Endodermal cell (in vitro differentiated cells): ENCODE data around the gene MPC1L. TPM values are rescaled to one million over a fixed set of nuclear protein-coding genes. Genes with fewer than 3 reads are reported as not detected.
"Not testable (repeated sequence)": the region's sequence is repeated elsewhere in the genome, so short reads cannot be mapped to it uniquely, and the experiment has no call there.

Experiments used
- DNase-seq: peaks from one replicate; pipeline ENCODE4 v3.0.0-alpha.2; 2017
- H3K27ac ChIP-seq: 2 replicates; pipeline ENCODE4 v1.5.1; 2013; ENCODE audit warnings: mild to moderate bottlenecking, low read depth, low read length, moderate library complexity
- H3K27me3 ChIP-seq: 2 replicates; pipeline ENCODE4 v1.6.1; 2013; ENCODE audit warnings: mild to moderate bottlenecking, low read length, moderate library complexity; ENCODE audit not compliant: insufficient read depth, control insufficient read depth, poor library complexity, severe bottlenecking
- H3K36me3 ChIP-seq: 2 replicates; pipeline ENCODE4 v1.7.0; 2013; ENCODE audit warnings: mild to moderate bottlenecking, low read length, moderate library complexity; ENCODE audit not compliant: control insufficient read depth, insufficient read depth
- H3K4me1 ChIP-seq: one replicate; pipeline ENCODE4 v1.7.0; 2013; ENCODE audit warnings: low read length; ENCODE audit not compliant: control insufficient read depth, insufficient read depth
- H3K4me3 ChIP-seq: 2 replicates; pipeline ENCODE4 v1.5.1; 2013; ENCODE audit warnings: mild to moderate bottlenecking, low read length, moderate library complexity
- H3K9ac ChIP-seq: 2 replicates; pipeline ENCODE4 v1.6.1; 2013; ENCODE audit warnings: mild to moderate bottlenecking, low read length, moderate library complexity; ENCODE audit not compliant: poor library complexity, severe bottlenecking; ENCODE audit errors: extremely low read depth
- H3K9me3 ChIP-seq: 2 replicates; pipeline ENCODE4 v1.6.1; 2013; ENCODE audit warnings: mild to moderate bottlenecking, low read length, moderate library complexity; ENCODE audit not compliant: control insufficient read depth
- H3K27ac Mint-ChIP-seq: 2 replicates; pipeline ENCODE4 v1.8.0; 2020; ENCODE audit warnings: mixed read lengths
- H3K27me3 Mint-ChIP-seq: 2 replicates; pipeline ENCODE4 v1.8.0; 2021; ENCODE audit warnings: mild to moderate bottlenecking, mixed read lengths; ENCODE audit not compliant: insufficient read depth
- H3K36me3 Mint-ChIP-seq: 2 replicates; pipeline ENCODE4 v1.8.0; 2020; ENCODE audit warnings: low read depth, mixed read lengths
- H3K4me1 Mint-ChIP-seq: 2 replicates; pipeline ENCODE4 v1.8.0; 2020; ENCODE audit warnings: mixed read lengths
- H3K4me3 Mint-ChIP-seq: 2 replicates; pipeline ENCODE4 v1.8.0; 2020; ENCODE audit warnings: mild to moderate bottlenecking, moderate library complexity, mixed read lengths
- H3K9me3 Mint-ChIP-seq: 2 replicates; pipeline ENCODE4 v1.8.0; 2020; ENCODE audit warnings: mild to moderate bottlenecking, mixed read lengths
- WGBS, 2 experiments: methylation state at CpG; one replicate each; pipeline versions ENCODE4 v1.1.5 to v1.1.7; 2013; ENCODE audit warnings: missing lambda C conversion rate in 2 of 2, mixed read lengths in 1 of 2; ENCODE audit not compliant: insufficient coverage in 1 of 2, insufficient read length in 1 of 2; 5-methylcytosine and 5-hydroxymethylcytosine counted together
- total RNA-seq, 2 donors: library from RNA; stranded (reverse); fragmentation: NEBNext Ultra II Directional in 1 of 2; extraction: Animal tissue kit (Norgen Biotek cat#: 25700) in 1 of 2; gene quantifications; 2 replicates in 1 of 2; 3 replicates in 1 of 2; pipeline ENCODE4 v1.2.1, GENCODE V29; 2021
- TF ChIP-seq, protein P1 (sequence below): fragments of 200-600 bp; sonication (generic); conservative IDR thresholded peaks from 2 replicates; pipeline ENCODE4 v1.5.0; 2021; ENCODE audit warnings: antibody characterized with exemption, mild to moderate bottlenecking

MPC1L gene
- total RNA-seq, 2 donors from 2014 or later: not detected

DNA sequence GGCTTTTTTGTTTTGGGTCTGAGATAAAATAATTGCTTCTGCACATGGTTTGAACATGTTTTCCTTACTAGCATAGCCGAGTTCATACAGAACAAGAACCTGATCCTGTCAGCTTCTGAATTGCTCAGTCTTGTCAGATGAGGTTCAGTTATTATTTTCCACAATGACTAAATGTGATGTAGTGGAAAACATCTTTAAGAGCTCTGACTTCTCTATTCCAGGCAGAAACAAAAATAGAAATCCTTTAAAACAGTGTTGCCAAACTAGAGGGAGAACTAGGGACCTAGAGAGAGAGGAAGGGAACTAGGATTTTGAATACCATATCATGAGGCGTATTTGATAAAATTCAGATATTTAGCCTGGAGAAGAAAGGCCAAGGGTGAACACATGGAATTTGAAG, 40.4 kb upstream of the MPC1L start:
- Mint-ChIP-seq H3K9me3 (peaks cover 29% of the 10 kb centered on the region), H3K4me3 (no peak overlapping the region), H3K27ac (no peak overlapping the region), H3K36me3 (no peaks in the 10 kb centered on the region), H3K4me1 (peaks cover 14% of the 10 kb centered on the region), H3K27me3 (no peaks in the 10 kb centered on the region)
- no peak for DNase-seq
- H3K9ac ChIP-seq: no peak overlapping the region
- H3K4me1 ChIP-seq: no peaks in the 10 kb centered on the region
- 86 to 100% methylated on average over 1 to 2 of the region's 2 CpGs for WGBS, 2 experiments
- H3K4me3 ChIP-seq: no peak overlapping the region
- H3K27me3 ChIP-seq: no peaks in the 10 kb centered on the region
- no peaks in the 10 kb centered on the region for H3K9me3 ChIP-seq
- no peak overlapping the region for H3K27ac ChIP-seq
- TF ChIP-seq, protein P1, sequence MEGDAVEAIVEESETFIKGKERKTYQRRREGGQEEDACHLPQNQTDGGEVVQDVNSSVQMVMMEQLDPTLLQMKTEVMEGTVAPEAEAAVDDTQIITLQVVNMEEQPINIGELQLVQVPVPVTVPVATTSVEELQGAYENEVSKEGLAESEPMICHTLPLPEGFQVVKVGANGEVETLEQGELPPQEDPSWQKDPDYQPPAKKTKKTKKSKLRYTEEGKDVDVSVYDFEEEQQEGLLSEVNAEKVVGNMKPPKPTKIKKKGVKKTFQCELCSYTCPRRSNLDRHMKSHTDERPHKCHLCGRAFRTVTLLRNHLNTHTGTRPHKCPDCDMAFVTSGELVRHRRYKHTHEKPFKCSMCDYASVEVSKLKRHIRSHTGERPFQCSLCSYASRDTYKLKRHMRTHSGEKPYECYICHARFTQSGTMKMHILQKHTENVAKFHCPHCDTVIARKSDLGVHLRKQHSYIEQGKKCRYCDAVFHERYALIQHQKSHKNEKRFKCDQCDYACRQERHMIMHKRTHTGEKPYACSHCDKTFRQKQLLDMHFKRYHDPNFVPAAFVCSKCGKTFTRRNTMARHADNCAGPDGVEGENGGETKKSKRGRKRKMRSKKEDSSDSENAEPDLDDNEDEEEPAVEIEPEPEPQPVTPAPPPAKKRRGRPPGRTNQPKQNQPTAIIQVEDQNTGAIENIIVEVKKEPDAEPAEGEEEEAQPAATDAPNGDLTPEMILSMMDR: no peak
- no peaks in the 10 kb centered on the region for H3K36me3 ChIP-seq

DNA sequence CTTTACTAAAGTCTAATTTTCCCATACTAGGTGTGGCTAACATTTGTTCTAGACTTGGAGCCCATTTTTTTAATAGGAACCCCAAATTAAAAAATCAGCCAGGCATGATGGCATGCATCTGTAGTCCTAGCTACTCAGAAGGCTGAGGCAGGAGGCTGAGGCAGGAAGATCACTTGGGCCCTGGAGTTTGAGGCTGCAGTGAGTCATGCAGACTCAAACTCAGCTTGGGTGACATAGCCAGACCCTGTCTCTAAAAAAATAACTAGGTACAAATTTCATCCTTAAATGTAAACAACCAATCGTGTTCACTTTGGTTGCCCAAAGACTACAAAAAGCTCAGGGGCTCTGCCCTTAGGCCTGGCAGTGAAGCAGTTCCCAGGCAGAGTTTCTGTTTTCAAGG, 35.6 kb upstream of the MPC1L start:
- not testable (repeated sequence) for H3K4me1 ChIP-seq, H3K27me3 Mint-ChIP-seq, H3K9me3 ChIP-seq, H3K27me3 ChIP-seq, DNase-seq, H3K4me3 Mint-ChIP-seq, H3K4me1 Mint-ChIP-seq, H3K36me3 ChIP-seq, H3K9ac ChIP-seq, H3K27ac Mint-ChIP-seq, H3K27ac ChIP-seq, H3K4me3 ChIP-seq
- Mint-ChIP-seq H3K9me3 (peaks cover 16% of the 10 kb centered on the region), H3K36me3 (peaks cover 13% of the 10 kb centered on the region)
- WGBS, 2 experiments: 88% methylated on average over 1 of the region's 1 CpG; no CpG with 5 or more reads in 1 of the 2 experiments

DNA sequence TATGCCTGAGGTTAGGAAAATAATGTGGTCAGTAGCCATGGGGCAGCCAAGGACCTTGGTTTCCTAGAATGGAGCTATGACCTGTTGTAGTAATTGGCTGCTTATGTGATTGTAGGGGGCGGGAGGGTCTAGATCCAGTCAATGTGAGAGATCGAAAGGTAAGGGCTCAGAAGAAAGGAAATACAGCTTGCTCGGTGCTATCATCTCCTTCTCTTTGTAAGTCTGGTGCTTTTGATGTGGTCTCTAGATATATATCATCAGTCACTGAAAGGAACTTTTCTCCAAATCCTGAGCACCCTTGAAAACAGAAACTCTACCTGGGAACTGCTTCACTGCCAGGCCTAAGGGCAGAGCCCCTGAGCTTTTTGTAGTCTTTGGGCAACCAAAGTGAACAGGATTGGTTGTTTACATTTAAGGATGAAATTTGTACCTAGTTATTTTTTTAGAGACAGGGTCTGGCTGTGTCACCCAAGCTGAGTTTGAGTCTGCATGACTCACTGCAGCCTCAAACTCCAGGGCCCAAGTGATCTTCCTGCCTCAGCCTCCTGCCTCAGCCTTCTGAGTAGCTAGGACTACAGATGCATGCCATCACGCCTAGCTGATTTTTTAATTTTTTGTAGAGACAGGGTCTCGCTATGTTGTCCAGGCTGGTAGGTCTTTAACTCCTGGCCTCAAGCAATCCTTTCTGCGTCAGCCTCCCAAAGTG, 33.5 kb upstream of the MPC1L start:
- H3K27me3 Mint-ChIP-seq, H3K27ac Mint-ChIP-seq, H3K9me3 ChIP-seq, DNase-seq, H3K4me1 Mint-ChIP-seq, H3K27me3 ChIP-seq, H3K27ac ChIP-seq, H3K36me3 ChIP-seq, H3K4me1 ChIP-seq, H3K4me3 Mint-ChIP-seq, H3K4me3 ChIP-seq, H3K9ac ChIP-seq: not testable (repeated sequence)
- H3K9me3 Mint-ChIP-seq: peaks cover 14% of the 10 kb centered on the region
- WGBS, 2 experiments: 76 to 96% methylated on average over 2 to 5 of the region's 6 CpGs
- H3K36me3 Mint-ChIP-seq: peaks cover 18% of the 10 kb centered on the region

DNA sequence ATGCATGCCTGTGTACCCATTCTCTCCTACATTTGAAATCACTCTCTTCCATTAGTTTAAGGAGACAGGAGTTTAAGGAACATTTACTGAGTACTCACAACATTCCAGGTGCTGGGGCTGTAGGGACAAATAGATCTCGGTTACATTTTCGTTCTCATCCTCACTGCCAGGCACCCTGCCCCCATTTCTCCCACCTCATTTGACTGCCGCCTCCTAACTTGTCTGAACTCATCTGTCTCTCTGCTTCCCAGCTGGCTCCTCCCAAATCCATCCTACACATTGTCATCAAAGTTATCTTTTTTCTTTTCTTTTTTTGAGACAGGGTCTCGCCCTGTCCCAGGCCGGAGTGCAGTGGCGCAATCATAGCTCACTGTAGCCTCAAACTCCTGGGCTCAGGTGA, 19.8 kb upstream of the MPC1L start:
- H3K27me3 ChIP-seq: no peaks in the 10 kb centered on the region
- H3K27ac Mint-ChIP-seq: no peak overlapping the region
- no peak overlapping the region for H3K4me3 ChIP-seq
- peaks cover 9% of the 10 kb centered on the region for H3K9me3 Mint-ChIP-seq
- no peaks in the 10 kb centered on the region for H3K4me1 ChIP-seq
- TF ChIP-seq, protein P1: no peak
- no peak for DNase-seq
- H3K9me3 ChIP-seq: no peaks in the 10 kb centered on the region
- H3K36me3 Mint-ChIP-seq: peaks cover 27% of the 10 kb centered on the region
- H3K27ac ChIP-seq: no peak overlapping the region
- no peaks in the 10 kb centered on the region for H3K4me1 Mint-ChIP-seq
- H3K4me3 Mint-ChIP-seq: no peak overlapping the region
- no peak overlapping the region for H3K9ac ChIP-seq
- H3K27me3 Mint-ChIP-seq: no peaks in the 10 kb centered on the region
- peaks cover 30% of the 10 kb centered on the region for H3K36me3 ChIP-seq
- WGBS, 2 experiments: 75 to 98% methylated on average over 5 to 6 of the region's 6 CpGs
